Left lung (tissue), 10 donors: Measurements from ENCODE around the gene FMNL2. TPM values are rescaled to one million over a fixed set of nuclear protein-coding genes. Genes with fewer than 3 reads are reported as not detected.

Source experiments
- ATAC-seq: fragments of 200-7000 bp; cut with Tn5 transposase; one replicate; pipeline ENCODE4 v1.9.1; 2020; ENCODE audit warnings: moderate library complexity
- DNase-seq, 4 donors: peaks; one replicate each; pipeline ENCODE4 v3.0.0-alpha.2; 2013 to 2020
- H3K27ac ChIP-seq, 2 donors: fragments of 200-600 bp; sonication (generic) in 1 of 2; one replicate each; pipeline versions ENCODE4 v1.5.0 to v1.8.0; 2020 to 2021
- H3K27me3 ChIP-seq, 2 donors: fragments of 200-600 bp; sonication (generic) in 1 of 2; one replicate each; pipeline versions ENCODE4 v1.5.0 to v1.8.0; 2020 to 2021
- H3K36me3 ChIP-seq, 2 donors: fragments of 200-600 bp; sonication (generic) in 1 of 2; one replicate each; pipeline versions ENCODE4 v1.5.0 to v1.8.0; 2020 to 2021
- H3K4me1 ChIP-seq, 2 donors: fragments of 200-600 bp; one replicate each; pipeline ENCODE4 v1.8.0; 2021
- H3K4me3 ChIP-seq, 2 donors: fragments of 200-600 bp; sonication (generic) in 1 of 2; one replicate each; pipeline versions ENCODE4 v1.5.0 to v1.8.0; 2020 to 2021; ENCODE audit warnings: mild to moderate bottlenecking in 1 of 2
- H3K9me3 ChIP-seq, 2 donors: fragments of 200-600 bp; sonication (generic) in 1 of 2; one replicate each; pipeline versions ENCODE4 v1.5.0 to v1.8.0; 2020 to 2021
- CTCF ChIP-seq, 2 donors: fragments of 200-600 bp; sonication (generic) in 1 of 2; IDR thresholded peaks; one replicate each; pipeline versions ENCODE4 v1.5.0 to v1.8.0; 2021; ENCODE audit warnings: antibody characterized with exemption in 2 of 2
- intact Hi-C, 2 donors: fragments of 100-400 bp; cut with DNase I; formaldehyde crosslinking; loops; one replicate each; pipeline versions ENCODE4 v1.11.2 to v1.14.2; 2022
- polyA plus RNA-seq, 6 donors: library from polyadenylated mRNA; unstranded; fragments of 120-200 nt; gene quantifications; one replicate each; pipeline ENCODE4 v1.2.1, GENCODE V29; 2013; ENCODE audit not compliant: insufficient read length in 6 of 6
- total RNA-seq, 2 donors: library from RNA; stranded (reverse); fragmentation: NEBNext Ultra II Directional; extraction: Animal tissue kit (Norgen Biotek cat#: 25700); gene quantifications; one replicate each; pipeline ENCODE4 v1.2.1, GENCODE V29; 2021
- donor health status: DM: no; HTN: yes; CAD: no.
- donor health status: DM: no; HTN: no; CAD: no.

Gene FMNL2
- total and polyA plus RNA-seq, 8 donors, result 36.3 to 90.0 (median 77.7) TPM

- no peak overlapping the region for H3K4me3 ChIP-seq
- no peak for DNase-seq
- intact Hi-C loops, result no loop called here
- peaks cover 4 to 16% of the 10 kb centered on the region in 2 donors for H3K4me1 ChIP-seq
- no peak for ATAC-seq
- no peak for TF ChIP-seq CTCF (IDR thresholded peaks at IDR 0.05)
- no peaks in the 10 kb centered on the region for H3K36me3 ChIP-seq
- H3K27ac ChIP-seq, result no peak overlapping the region
- no peaks in the 10 kb centered on the region for H3K9me3 ChIP-seq
- no peaks in the 10 kb centered on the region for H3K27me3 ChIP-seq
These were observed 105.5 kb downstream of the FMNL2 start for GRCh38 chr2:152440460-152440859.

GRCh38 chr2:152441961-152442360 is 107.0 kb downstream of the FMNL2 start:
- no peak for ATAC-seq

GRCh38 chr2:152443771-152444170 is 108.8 kb downstream of the FMNL2 start:
- peak in 2 of 4 donors; percentile 49 to 61 for DNase-seq
- no peaks in the 10 kb centered on the region for H3K9me3 ChIP-seq
- intact Hi-C loops, result no loop called here
- TF ChIP-seq CTCF (IDR thresholded peaks at IDR 0.05), result no peak
- ATAC-seq, result peak; percentile 65
- H3K27ac ChIP-seq, result peak overlapping the region; percentile 7 to 9
- H3K4me3 ChIP-seq, result no peak overlapping the region
- H3K4me1 ChIP-seq, result peaks cover 4 to 21% of the 10 kb centered on the region in 2 donors
- H3K36me3 ChIP-seq, result no peaks in the 10 kb centered on the region
- no peaks in the 10 kb centered on the region for H3K27me3 ChIP-seq

More at GRCh38 chr2:152441961-152442360, 107.0 kb downstream of the FMNL2 start:
- H3K27ac ChIP-seq, result no peak overlapping the region
- no peak overlapping the region for H3K4me3 ChIP-seq
- intact Hi-C loops, result no loop called here
- TF ChIP-seq CTCF (IDR thresholded peaks at IDR 0.05), result no peak
- no peaks in the 10 kb centered on the region for H3K36me3 ChIP-seq
- H3K27me3 ChIP-seq, result no peaks in the 10 kb centered on the region
- no peaks in the 10 kb centered on the region for H3K9me3 ChIP-seq
- no peak for DNase-seq
- peaks cover 4 to 21% of the 10 kb centered on the region in 2 donors for H3K4me1 ChIP-seq

- DNase-seq (no peak), ATAC-seq (peak; percentile 17)
- no peaks in the 10 kb centered on the region for H3K27me3 ChIP-seq
- intact Hi-C loops, result no loop called here
- no peaks in the 10 kb centered on the region for H3K36me3 ChIP-seq
- no peak for TF ChIP-seq CTCF (IDR thresholded peaks at IDR 0.05)
- H3K4me3 ChIP-seq, result no peak overlapping the region
- no peaks in the 10 kb centered on the region for H3K9me3 ChIP-seq
- peak overlapping the region in 1 of 2 donors; percentile 9 for H3K27ac ChIP-seq
- H3K4me1 ChIP-seq, result peaks cover 4 to 21% of the 10 kb centered on the region in 2 donors
These were observed 109.5 kb downstream of the FMNL2 start for GRCh38 chr2:152444448-152444847.

- DNase-seq (no peak), ATAC-seq (no peak)
- peak overlapping the region in 1 of 2 donors; percentile 26 for H3K27ac ChIP-seq
- no peak for TF ChIP-seq CTCF (IDR thresholded peaks at IDR 0.05)
- H3K4me3 ChIP-seq, result no peak overlapping the region
- no peaks in the 10 kb centered on the region for H3K9me3 ChIP-seq
- H3K27me3 ChIP-seq, result no peaks in the 10 kb centered on the region
- intact Hi-C loops, result no loop called here
- no peaks in the 10 kb centered on the region for H3K36me3 ChIP-seq
- H3K4me1 ChIP-seq, result peaks cover 4 to 21% of the 10 kb centered on the region in 2 donors
These were observed 110.4 kb downstream of the FMNL2 start for GRCh38 chr2:152445375-152445774.
